HEK293 (cell line): ENCODE results near the gene MXRA8.
A peak's percentile ranks its signal among the peaks of the same experiment; 100 is the strongest.

Experiments
- CTCF ChIA-PET: fragments of 350-600 bp; formaldehyde crosslinking; extraction: SDS; loops from one replicate; lab custom pipeline; 2021; ENCODE audit warnings: antibody characterized with exemption; lab: Yijun Ruan, JAX
- POLR2A ChIA-PET: fragments of 300-600 bp; formaldehyde crosslinking; extraction: SDS; loops from one replicate; lab custom pipeline; 2020; ENCODE audit warnings: antibody characterized with exemption, inconsistent platforms; lab: Yijun Ruan, JAX
- H3K27ac ChIP-seq: fragments of 200-500 bp; sonication (Bioruptor generic); 2 replicates; pipeline ENCODE4 v1.5.1; 2014; ENCODE audit warnings: low read depth, low read length, control low read depth, inconsistent platforms; ENCODE audit errors: extremely low read depth
- H3K36me3 ChIP-seq, 2 experiments: fragments of 200-500 bp in 1 of 2; sonication (Bioruptor generic) in 1 of 2; 1 replicate in 1 of 2; 2 replicates in 1 of 2; pipeline ENCODE4 v1.5.1; 2014 to 2017; ENCODE audit warnings: inconsistent platforms in 2 of 2, low read length in 2 of 2; ENCODE audit not compliant: control insufficient read depth in 2 of 2, insufficient read depth in 1 of 2
- H3K4me1 ChIP-seq: fragments of 200-500 bp; sonication (Bioruptor generic); 2 replicates; pipeline ENCODE4 v1.5.1; 2014; ENCODE audit warnings: mild to moderate bottlenecking, low read length, inconsistent platforms; ENCODE audit not compliant: control insufficient read depth, insufficient read depth
- H3K4me3 ChIP-seq: 2 replicates; pipeline ENCODE4 v1.5.1; 2011; ENCODE audit warnings: low read depth, mild to moderate bottlenecking, control low read depth, low read length, moderate library complexity
- H3K9me3 ChIP-seq: fragments of 200-500 bp; sonication (Bioruptor generic); 2 replicates; pipeline ENCODE4 v1.5.1; 2014; ENCODE audit warnings: low read depth, low read length, inconsistent platforms; ENCODE audit not compliant: control insufficient read depth, insufficient read depth
- SALL2 ChIP-seq: fragments of 450-650 bp; formaldehyde crosslinking; IDR thresholded peaks from 2 replicates; pipeline ENCODE4 v1.5.0; 2017; ENCODE audit warnings: missing biosample characterization, mild to moderate bottlenecking, missing genetic modification characterization, borderline replicate concordance
- SP2 ChIP-seq: fragments of 450-650 bp; formaldehyde crosslinking; IDR thresholded peaks from 2 replicates; pipeline ENCODE4 v1.5.1; 2016; ENCODE audit warnings: missing biosample characterization, missing genetic modification characterization
- ZFP41 ChIP-seq: fragments of 450-650 bp; formaldehyde crosslinking; IDR thresholded peaks from 2 replicates; pipeline ENCODE4 v1.5.1; 2016; ENCODE audit warnings: missing biosample characterization, missing genetic modification characterization, borderline replicate concordance
- ZNF114 ChIP-seq: fragments of 450-650 bp; formaldehyde crosslinking; IDR thresholded peaks from 2 replicates; pipeline ENCODE4 v1.5.0; 2017; ENCODE audit warnings: missing biosample characterization, missing genetic modification characterization
- ZNF747 ChIP-seq: fragments of 450-650 bp; formaldehyde crosslinking; IDR thresholded peaks from 2 replicates; pipeline ENCODE4 v1.5.1; 2016; ENCODE audit warnings: missing biosample characterization, missing genetic modification characterization
- ZNF776 ChIP-seq: fragments of 450-650 bp; formaldehyde crosslinking; IDR thresholded peaks from 2 replicates; pipeline ENCODE4 v1.5.0; 2017; ENCODE audit warnings: missing biosample characterization, missing genetic modification characterization, borderline replicate concordance
- TF ChIP-seq, protein P1 (sequence below): fragments of 450-650 bp; formaldehyde crosslinking; IDR thresholded peaks from 2 replicates; pipeline ENCODE4 v1.5.1; 2016; ENCODE audit warnings: missing biosample characterization, missing genetic modification characterization
- TF ChIP-seq, protein P2 (sequence below): fragments of 450-650 bp; formaldehyde crosslinking; IDR thresholded peaks from 2 replicates; pipeline ENCODE4 v1.5.1; 2016; ENCODE audit warnings: missing biosample characterization, missing genetic modification characterization
- TF ChIP-seq, protein P3 (sequence below): fragments of 450-650 bp; formaldehyde crosslinking; conservative IDR thresholded peaks from 2 replicates; pipeline ENCODE4 v1.5.1; 2016; ENCODE audit warnings: low read depth, missing biosample characterization, missing genetic modification characterization

Gene MXRA8

DNA sequence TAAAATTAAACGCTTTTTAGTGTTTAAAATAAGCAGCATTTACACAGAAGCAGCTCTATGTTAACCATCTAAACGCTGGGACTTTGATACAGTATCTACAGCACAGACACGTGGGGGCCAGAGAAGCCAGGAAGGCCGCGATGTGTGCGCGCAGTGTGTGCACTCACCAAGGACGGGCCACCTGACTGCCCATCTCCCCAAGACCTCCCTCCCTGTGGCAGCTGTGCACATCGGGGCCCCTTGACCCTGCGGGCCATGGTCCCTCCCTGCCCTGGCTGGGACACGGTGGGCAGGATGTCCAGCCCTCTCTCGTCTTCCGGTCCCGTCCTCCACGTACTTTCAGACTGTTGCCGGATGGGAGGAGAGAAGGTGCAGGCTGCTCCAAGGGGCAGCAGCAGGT, 23.1 kb downstream of the MXRA8 start:
- POLR2A ChIA-PET = interaction anchor here (0.8 to 2.4 kb wide), 5 partner anchors 9 to 170 kb away, joined by 3 to 7 read pairs (median 3); no protein-coding TSS in a partner anchor
- peaks cover 0 to 60% of the 10 kb centered on the region in 2 experiments; a peak in 1 of 3 replicates for H3K36me3 ChIP-seq

DNA sequence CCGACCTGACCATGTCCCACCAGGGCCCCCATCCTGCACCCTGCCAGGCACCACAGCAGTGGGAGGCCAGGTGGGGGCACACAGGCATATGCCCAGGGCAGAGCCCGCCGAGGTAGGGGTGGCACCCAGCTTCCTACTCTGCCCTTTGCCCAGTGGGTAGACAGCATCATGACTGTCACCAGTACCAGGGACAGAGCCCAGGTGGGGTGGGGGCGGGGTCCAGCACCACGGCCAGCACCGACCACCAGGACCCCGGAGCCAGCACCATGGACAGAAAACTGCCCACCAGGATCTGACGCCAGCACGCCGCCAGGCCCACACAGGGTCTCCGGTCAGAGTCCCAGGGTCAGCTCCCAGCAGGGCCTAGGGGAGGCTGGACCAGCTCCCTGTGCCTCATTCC, 23.5 kb downstream of the MXRA8 start:
- CTCF ChIA-PET = no interaction called here
- H3K4me1 ChIP-seq = no peaks in the 10 kb centered on the region
- POLR2A ChIA-PET = interaction anchor here (0.6 to 2.4 kb wide), 6 partner anchors 10 to 218 kb away, joined by 3 to 7 read pairs (median 3); no protein-coding TSS in a partner anchor

More for the DNA sequence above, 23.1 kb downstream of the MXRA8 start:
- CTCF ChIA-PET = no interaction called here
- Histone ChIP-seq H3K9me3 (no peaks in the 10 kb centered on the region), H3K4me3 (no peak overlapping the region), H3K4me1 (no peaks in the 10 kb centered on the region), H3K27ac (no peak overlapping the region)
- TF ChIP-seq ZNF776 (tag by site-specific recombination) = no peak
- peak; percentile 34; the same call in 1 of the 2 replicates for TF ChIP-seq SP2 (tag by site-specific recombination)
- no peak for TF ChIP-seq ZNF747
- TF ChIP-seq SALL2 (tag by site-specific recombination) = no peak

More for the DNA sequence above, 23.5 kb downstream of the MXRA8 start:
- TF ChIP-seq, protein P1, sequence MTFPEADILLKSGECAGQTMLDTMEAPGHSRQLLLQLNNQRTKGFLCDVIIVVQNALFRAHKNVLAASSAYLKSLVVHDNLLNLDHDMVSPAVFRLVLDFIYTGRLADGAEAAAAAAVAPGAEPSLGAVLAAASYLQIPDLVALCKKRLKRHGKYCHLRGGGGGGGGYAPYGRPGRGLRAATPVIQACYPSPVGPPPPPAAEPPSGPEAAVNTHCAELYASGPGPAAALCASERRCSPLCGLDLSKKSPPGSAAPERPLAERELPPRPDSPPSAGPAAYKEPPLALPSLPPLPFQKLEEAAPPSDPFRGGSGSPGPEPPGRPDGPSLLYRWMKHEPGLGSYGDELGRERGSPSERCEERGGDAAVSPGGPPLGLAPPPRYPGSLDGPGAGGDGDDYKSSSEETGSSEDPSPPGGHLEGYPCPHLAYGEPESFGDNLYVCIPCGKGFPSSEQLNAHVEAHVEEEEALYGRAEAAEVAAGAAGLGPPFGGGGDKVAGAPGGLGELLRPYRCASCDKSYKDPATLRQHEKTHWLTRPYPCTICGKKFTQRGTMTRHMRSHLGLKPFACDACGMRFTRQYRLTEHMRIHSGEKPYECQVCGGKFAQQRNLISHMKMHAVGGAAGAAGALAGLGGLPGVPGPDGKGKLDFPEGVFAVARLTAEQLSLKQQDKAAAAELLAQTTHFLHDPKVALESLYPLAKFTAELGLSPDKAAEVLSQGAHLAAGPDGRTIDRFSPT (tag by site-specific recombination) = peak; percentile 62; the same call in 1 of the 2 replicates
- TF ChIP-seq, protein P2, sequence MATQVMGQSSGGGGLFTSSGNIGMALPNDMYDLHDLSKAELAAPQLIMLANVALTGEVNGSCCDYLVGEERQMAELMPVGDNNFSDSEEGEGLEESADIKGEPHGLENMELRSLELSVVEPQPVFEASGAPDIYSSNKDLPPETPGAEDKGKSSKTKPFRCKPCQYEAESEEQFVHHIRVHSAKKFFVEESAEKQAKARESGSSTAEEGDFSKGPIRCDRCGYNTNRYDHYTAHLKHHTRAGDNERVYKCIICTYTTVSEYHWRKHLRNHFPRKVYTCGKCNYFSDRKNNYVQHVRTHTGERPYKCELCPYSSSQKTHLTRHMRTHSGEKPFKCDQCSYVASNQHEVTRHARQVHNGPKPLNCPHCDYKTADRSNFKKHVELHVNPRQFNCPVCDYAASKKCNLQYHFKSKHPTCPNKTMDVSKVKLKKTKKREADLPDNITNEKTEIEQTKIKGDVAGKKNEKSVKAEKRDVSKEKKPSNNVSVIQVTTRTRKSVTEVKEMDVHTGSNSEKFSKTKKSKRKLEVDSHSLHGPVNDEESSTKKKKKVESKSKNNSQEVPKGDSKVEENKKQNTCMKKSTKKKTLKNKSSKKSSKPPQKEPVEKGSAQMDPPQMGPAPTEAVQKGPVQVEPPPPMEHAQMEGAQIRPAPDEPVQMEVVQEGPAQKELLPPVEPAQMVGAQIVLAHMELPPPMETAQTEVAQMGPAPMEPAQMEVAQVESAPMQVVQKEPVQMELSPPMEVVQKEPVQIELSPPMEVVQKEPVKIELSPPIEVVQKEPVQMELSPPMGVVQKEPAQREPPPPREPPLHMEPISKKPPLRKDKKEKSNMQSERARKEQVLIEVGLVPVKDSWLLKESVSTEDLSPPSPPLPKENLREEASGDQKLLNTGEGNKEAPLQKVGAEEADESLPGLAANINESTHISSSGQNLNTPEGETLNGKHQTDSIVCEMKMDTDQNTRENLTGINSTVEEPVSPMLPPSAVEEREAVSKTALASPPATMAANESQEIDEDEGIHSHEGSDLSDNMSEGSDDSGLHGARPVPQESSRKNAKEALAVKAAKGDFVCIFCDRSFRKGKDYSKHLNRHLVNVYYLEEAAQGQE = peak; percentile 100
- no peak for TF ChIP-seq ZNF114
- TF ChIP-seq, protein P3, sequence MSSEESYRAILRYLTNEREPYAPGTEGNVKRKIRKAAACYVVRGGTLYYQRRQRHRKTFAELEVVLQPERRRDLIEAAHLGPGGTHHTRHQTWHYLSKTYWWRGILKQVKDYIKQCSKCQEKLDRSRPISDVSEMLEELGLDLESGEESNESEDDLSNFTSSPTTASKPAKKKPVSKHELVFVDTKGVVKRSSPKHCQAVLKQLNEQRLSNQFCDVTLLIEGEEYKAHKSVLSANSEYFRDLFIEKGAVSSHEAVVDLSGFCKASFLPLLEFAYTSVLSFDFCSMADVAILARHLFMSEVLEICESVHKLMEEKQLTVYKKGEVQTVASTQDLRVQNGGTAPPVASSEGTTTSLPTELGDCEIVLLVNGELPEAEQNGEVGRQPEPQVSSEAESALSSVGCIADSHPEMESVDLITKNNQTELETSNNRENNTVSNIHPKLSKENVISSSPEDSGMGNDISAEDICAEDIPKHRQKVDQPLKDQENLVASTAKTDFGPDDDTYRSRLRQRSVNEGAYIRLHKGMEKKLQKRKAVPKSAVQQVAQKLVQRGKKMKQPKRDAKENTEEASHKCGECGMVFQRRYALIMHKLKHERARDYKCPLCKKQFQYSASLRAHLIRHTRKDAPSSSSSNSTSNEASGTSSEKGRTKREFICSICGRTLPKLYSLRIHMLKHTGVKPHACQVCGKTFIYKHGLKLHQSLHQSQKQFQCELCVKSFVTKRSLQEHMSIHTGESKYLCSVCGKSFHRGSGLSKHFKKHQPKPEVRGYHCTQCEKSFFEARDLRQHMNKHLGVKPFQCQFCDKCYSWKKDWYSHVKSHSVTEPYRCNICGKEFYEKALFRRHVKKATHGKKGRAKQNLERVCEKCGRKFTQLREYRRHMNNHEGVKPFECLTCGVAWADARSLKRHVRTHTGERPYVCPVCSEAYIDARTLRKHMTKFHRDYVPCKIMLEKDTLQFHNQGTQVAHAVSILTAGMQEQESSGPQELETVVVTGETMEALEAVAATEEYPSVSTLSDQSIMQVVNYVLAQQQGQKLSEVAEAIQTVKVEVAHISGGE = no peak
- TF ChIP-seq ZFP41 = no peak
- Histone ChIP-seq H3K4me3 (no peak overlapping the region), H3K9me3 (no peaks in the 10 kb centered on the region), H3K36me3 (peaks cover 0 to 56% of the 10 kb centered on the region in 2 experiments; a peak in 1 of 3 replicates), H3K27ac (no peak overlapping the region)
